Sigmoid colon (tissue), 7 donors: Measurements from ENCODE around the gene STKLD1. TPM values are rescaled to one million over a fixed set of nuclear protein-coding genes. Genes with fewer than 3 reads are reported as not detected.

Experiments
- DNase-seq: peaks from one replicate; pipeline ENCODE4 v3.0.0-alpha.2; 2019
- H3K27ac ChIP-seq, 4 donors: fragments of 200-600 bp; sonication (generic); one replicate each; pipeline ENCODE4 v1.5.1; 2016 to 2019; ENCODE audit warnings: mild to moderate bottlenecking in 1 of 4
- H3K27me3 ChIP-seq, 3 donors: fragments of 200-600 bp; sonication (generic); one replicate each; pipeline ENCODE4 v1.5.1; 2019; ENCODE audit warnings: mild to moderate bottlenecking in 1 of 3
- H3K36me3 ChIP-seq, 4 donors: fragments of 200-600 bp; sonication (generic); one replicate each; pipeline ENCODE4 v1.5.1; 2016 to 2019
- H3K4me1 ChIP-seq, 4 donors: fragments of 200-600 bp; sonication (generic); one replicate each; pipeline ENCODE4 v1.5.1; 2017 to 2019
- H3K4me3 ChIP-seq, 4 donors: fragments of 200-600 bp; sonication (generic); one replicate each; pipeline ENCODE4 v1.5.1; 2017 to 2019; ENCODE audit warnings: mild to moderate bottlenecking in 2 of 4, moderate library complexity in 1 of 4
- H3K9me3 ChIP-seq, 4 donors: fragments of 200-600 bp in 3 of 4; sonication (generic) in 3 of 4; one replicate each; pipeline versions ENCODE4 v1.5.1 to v1.6.1; 2013 to 2019
- CTCF ChIP-seq, 4 experiments: fragments of 450-650 bp in 3 of 4; fragments of 200-600 bp in 1 of 4; IDR thresholded peaks; one replicate each; pipeline ENCODE4 v1.5.1; 2016 to 2019; ENCODE audit warnings: antibody characterized with exemption in 4 of 4, mild to moderate bottlenecking in 3 of 4, moderate library complexity in 2 of 4
- EP300 ChIP-seq, 4 donors: sonication (generic); formaldehyde crosslinking; IDR thresholded peaks; one replicate each; pipeline ENCODE4 v1.6.1; 2017; ENCODE audit warnings: antibody characterized with exemption in 4 of 4
- POLR2A ChIP-seq, 2 donors: fragments of 450-650 bp; IDR thresholded peaks; one replicate each; pipeline ENCODE4 v1.6.1; 2016; ENCODE audit warnings: antibody characterized with exemption in 2 of 2, mild to moderate bottlenecking in 2 of 2, moderate library complexity in 2 of 2
- POLR2AphosphoS5 ChIP-seq, 4 donors: sonication (generic); formaldehyde crosslinking; IDR thresholded peaks; one replicate each; pipeline ENCODE4 v1.6.1; 2017; ENCODE audit warnings: antibody characterized with exemption in 4 of 4
- WGBS, 2 donors: extraction: QIAGEN DNeasy Blood & Tissue Kit; methylation state at CpG; one replicate each; pipeline ENCODE4 v1.1.7; 2013; 5-methylcytosine and 5-hydroxymethylcytosine counted together
- intact Hi-C: fragments of 100-400 bp; cut with DNase I; formaldehyde crosslinking; loops from one replicate; pipeline ENCODE4 v1.15.1; 2023
- polyA plus RNA-seq, 3 donors: library from polyadenylated mRNA; stranded (reverse); fragments of 200-250 nt; gene quantifications; one replicate each; pipeline ENCODE4 v1.2.3, GENCODE V29; 2013
- total RNA-seq, 4 donors: library from RNA; depleted of rRNA; stranded (reverse); fragments of >200 nt; gene quantifications; one replicate each; pipeline ENCODE4 v1.1.0, GENCODE V29; 2016
- donor health status: healthy with polysubstance abuse.
- donor health status: Bipolar disorder and iron deficiency.
- donor health status: healthy.

Gene STKLD1
- total and polyA plus RNA-seq, 7 donors = 0.49 to 8.3 (median 1.5) TPM; not detected in 1

GRCh38 chr9:133340256-133340655 is 35.9 kb upstream of the STKLD1 start:
- WGBS, 2 donors = 52 to 81% methylated on average over 3 of the region's 3 CpGs
- Histone ChIP-seq H3K4me1 (peaks cover 0 to 13% (median 9%) of the 10 kb centered on the region in 4 donors), H3K27ac (no peak overlapping the region), H3K36me3 (peaks cover 33 to 72% (median 44%) of the 10 kb centered on the region in 4 donors), H3K4me3 (no peak overlapping the region), H3K9me3 (no peaks in the 10 kb centered on the region), H3K27me3 (no peaks in the 10 kb centered on the region)
- DNase-seq = no peak
- TF ChIP-seq POLR2AphosphoS5 (IDR thresholded peaks at IDR 0.05) (no peak), CTCF (IDR thresholded peaks at IDR 0.05) (no peak), EP300 (IDR thresholded peaks at IDR 0.05) (no peak), POLR2A (IDR thresholded peaks at IDR 0.05) (no peak)
- intact Hi-C loops = no loop called here

- no peak for DNase-seq
- peak overlapping the region in 2 of 4 donors; percentile 4 to 25 for H3K27ac ChIP-seq
- no peaks in the 10 kb centered on the region for H3K27me3 ChIP-seq
- H3K9me3 ChIP-seq = no peaks in the 10 kb centered on the region
- WGBS, 2 donors = 88 to 91% methylated on average over 13 of the region's 13 CpGs
- peaks cover 33 to 78% (median 47%) of the 10 kb centered on the region in 4 donors for H3K36me3 ChIP-seq
- intact Hi-C loops = no loop called here
- H3K4me1 ChIP-seq = peaks cover 0 to 11% (median 9%) of the 10 kb centered on the region in 4 donors
- TF ChIP-seq CTCF (IDR thresholded peaks at IDR 0.05) (no peak), POLR2A (IDR thresholded peaks at IDR 0.05) (no peak), EP300 (IDR thresholded peaks at IDR 0.05) (no peak), POLR2AphosphoS5 (IDR thresholded peaks at IDR 0.05) (no peak)
- no peak overlapping the region for H3K4me3 ChIP-seq
Measured at GRCh38 chr9:133340916-133341315, 35.2 kb upstream of the STKLD1 start.

GRCh38 chr9:133341369-133342068 is 34.6 kb upstream of the STKLD1 start:
- H3K4me3 ChIP-seq = no peak overlapping the region
- peaks cover 0 to 13% (median 13%) of the 10 kb centered on the region in 4 donors for H3K4me1 ChIP-seq
- H3K9me3 ChIP-seq = no peaks in the 10 kb centered on the region
- H3K36me3 ChIP-seq = peaks cover 33 to 78% (median 48%) of the 10 kb centered on the region in 4 donors
- 85 to 88% methylated on average over 15 of the region's 15 CpGs for WGBS, 2 donors
- DNase-seq = peak; percentile 82
- intact Hi-C loops = no loop called here
- H3K27ac ChIP-seq = peak overlapping the region in 3 of 4 donors; percentile 4 to 25 (median 25)
- no peaks in the 10 kb centered on the region for H3K27me3 ChIP-seq
- TF ChIP-seq CTCF (IDR thresholded peaks at IDR 0.05) (no peak), POLR2A (IDR thresholded peaks at IDR 0.05) (no peak), EP300 (IDR thresholded peaks at IDR 0.05) (no peak), POLR2AphosphoS5 (IDR thresholded peaks at IDR 0.05) (peak in 1 of 4 donors; percentile 33)

GRCh38 chr9:133342069-133342406 is 34.1 kb upstream of the STKLD1 start:
- H3K27ac ChIP-seq = no peak overlapping the region
- peaks cover 0 to 14% (median 14%) of the 10 kb centered on the region in 4 donors for H3K4me1 ChIP-seq
- TF ChIP-seq CTCF (IDR thresholded peaks at IDR 0.05) (no peak), POLR2A (IDR thresholded peaks at IDR 0.05) (no peak), EP300 (IDR thresholded peaks at IDR 0.05) (no peak), POLR2AphosphoS5 (IDR thresholded peaks at IDR 0.05) (no peak)
- H3K4me3 ChIP-seq = no peak overlapping the region
- WGBS, 2 donors = 83 to 87% methylated on average over 12 of the region's 12 CpGs
- intact Hi-C loops = no loop called here
- no peaks in the 10 kb centered on the region for H3K9me3 ChIP-seq
- no peak for DNase-seq
- H3K36me3 ChIP-seq = peaks cover 33 to 78% (median 48%) of the 10 kb centered on the region in 4 donors
- H3K27me3 ChIP-seq = no peaks in the 10 kb centered on the region
